Measurements from ENCODE around the gene DCP2.

DCP2 gene

DNA sequence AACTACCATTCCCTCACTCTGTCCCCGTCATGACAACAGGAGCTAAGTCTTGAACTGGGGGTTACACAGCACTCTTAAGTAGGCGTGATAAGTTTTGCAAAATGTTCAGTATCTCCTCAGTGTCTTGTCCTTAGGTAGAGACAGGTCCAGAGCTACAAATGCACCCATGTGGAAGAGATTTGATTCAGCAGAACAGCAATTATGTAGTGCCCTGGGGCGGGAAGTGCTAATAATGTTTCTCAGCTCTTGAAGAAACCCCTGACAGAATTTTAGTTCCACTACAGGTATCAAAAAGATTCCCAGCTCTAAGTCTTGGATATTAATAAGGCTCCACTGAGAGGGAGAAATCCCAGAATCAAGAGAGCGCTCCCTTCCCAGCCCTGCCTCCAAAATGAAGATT, 49.6 kb downstream of the DCP2 start:
- H3F3A ChIP-seq (ENCODE audit: insufficient read depth, low read length), result no peaks in the 10 kb centered on the region
- H3K27me3 ChIP-seq (ENCODE audit: insufficient read depth, low read length), result no peaks in the 10 kb centered on the region
- no peaks in the 10 kb centered on the region for H4K20me1 ChIP-seq (ENCODE audit: insufficient read depth, low read length)
- TF ChIP-seq, protein P1, sequence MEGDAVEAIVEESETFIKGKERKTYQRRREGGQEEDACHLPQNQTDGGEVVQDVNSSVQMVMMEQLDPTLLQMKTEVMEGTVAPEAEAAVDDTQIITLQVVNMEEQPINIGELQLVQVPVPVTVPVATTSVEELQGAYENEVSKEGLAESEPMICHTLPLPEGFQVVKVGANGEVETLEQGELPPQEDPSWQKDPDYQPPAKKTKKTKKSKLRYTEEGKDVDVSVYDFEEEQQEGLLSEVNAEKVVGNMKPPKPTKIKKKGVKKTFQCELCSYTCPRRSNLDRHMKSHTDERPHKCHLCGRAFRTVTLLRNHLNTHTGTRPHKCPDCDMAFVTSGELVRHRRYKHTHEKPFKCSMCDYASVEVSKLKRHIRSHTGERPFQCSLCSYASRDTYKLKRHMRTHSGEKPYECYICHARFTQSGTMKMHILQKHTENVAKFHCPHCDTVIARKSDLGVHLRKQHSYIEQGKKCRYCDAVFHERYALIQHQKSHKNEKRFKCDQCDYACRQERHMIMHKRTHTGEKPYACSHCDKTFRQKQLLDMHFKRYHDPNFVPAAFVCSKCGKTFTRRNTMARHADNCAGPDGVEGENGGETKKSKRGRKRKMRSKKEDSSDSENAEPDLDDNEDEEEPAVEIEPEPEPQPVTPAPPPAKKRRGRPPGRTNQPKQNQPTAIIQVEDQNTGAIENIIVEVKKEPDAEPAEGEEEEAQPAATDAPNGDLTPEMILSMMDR (IDR thresholded peaks at IDR 0.05; ENCODE audit: low read length), result no peak
- no peak for TF ChIP-seq EZH2 (IDR thresholded peaks at IDR 0.05; ENCODE audit: borderline replicate concordance, low read length)
- H3K36me3 ChIP-seq (ENCODE audit: insufficient read depth, low read length), result peaks cover 20% of the 10 kb centered on the region
- H3K27ac ChIP-seq (ENCODE audit: low read depth, low read length, poor library complexity, severe bottlenecking), result no peak overlapping the region
- no peak overlapping the region for H3K4me2 ChIP-seq (ENCODE audit: low read length)
- no peak overlapping the region for H3K9ac ChIP-seq (ENCODE audit: low read length)
- no peaks in the 10 kb centered on the region for H3K79me2 ChIP-seq (ENCODE audit: insufficient read depth, low read length)
- H3K9me3 ChIP-seq (ENCODE audit: low read length), result no peaks in the 10 kb centered on the region
- H3K4me1 ChIP-seq (ENCODE audit: insufficient read depth, low read length, severe bottlenecking), result peaks cover 17% of the 10 kb centered on the region
- H3K4me3 ChIP-seq (ENCODE audit: low read depth, low read length, poor library complexity, severe bottlenecking), result no peak overlapping the region
- no peak overlapping the region for H2AFZ ChIP-seq (ENCODE audit: low read length)
- H3K9me2 ChIP-seq (ENCODE audit: low read depth, low read length), result no peaks in the 10 kb centered on the region

GRCh38 chr5:113027015-113027414, 50.4 kb downstream of the DCP2 start:
- H3K4me1 ChIP-seq (ENCODE audit: insufficient read depth, low read length, severe bottlenecking), result peaks cover 9% of the 10 kb centered on the region
- H4K20me1 ChIP-seq (ENCODE audit: insufficient read depth, low read length), result no peaks in the 10 kb centered on the region
- peaks cover 15% of the 10 kb centered on the region for H3K36me3 ChIP-seq (ENCODE audit: insufficient read depth, low read length)
- H3K79me2 ChIP-seq (ENCODE audit: insufficient read depth, low read length), result no peaks in the 10 kb centered on the region
- H3F3A ChIP-seq (ENCODE audit: insufficient read depth, low read length), result no peaks in the 10 kb centered on the region
- no peaks in the 10 kb centered on the region for H3K27me3 ChIP-seq (ENCODE audit: insufficient read depth, low read length)
- H3K4me2 ChIP-seq (ENCODE audit: low read length), result no peak overlapping the region
- H3K9me2 ChIP-seq (ENCODE audit: low read depth, low read length), result no peaks in the 10 kb centered on the region
- H3K27ac ChIP-seq (ENCODE audit: low read depth, low read length, poor library complexity, severe bottlenecking), result no peak overlapping the region
- TF ChIP-seq, protein P1 (IDR thresholded peaks at IDR 0.05; ENCODE audit: low read length), result no peak
- TF ChIP-seq EZH2 (IDR thresholded peaks at IDR 0.05; ENCODE audit: borderline replicate concordance, low read length), result no peak
- H3K9ac ChIP-seq (ENCODE audit: low read length), result no peak overlapping the region
- no peak overlapping the region for H2AFZ ChIP-seq (ENCODE audit: low read length)
- H3K9me3 ChIP-seq (ENCODE audit: low read length), result no peaks in the 10 kb centered on the region
- H3K4me3 ChIP-seq (ENCODE audit: low read depth, low read length, poor library complexity, severe bottlenecking), result no peak overlapping the region

GRCh38 chr5:113027431-113027830, 50.8 kb downstream of the DCP2 start:
- H2AFZ ChIP-seq (ENCODE audit: low read length), result no peak overlapping the region
- no peak overlapping the region for H3K9ac ChIP-seq (ENCODE audit: low read length)
- no peaks in the 10 kb centered on the region for H3K9me3 ChIP-seq (ENCODE audit: low read length)
- no peaks in the 10 kb centered on the region for H3K79me2 ChIP-seq (ENCODE audit: insufficient read depth, low read length)
- peaks cover 11% of the 10 kb centered on the region for H3K36me3 ChIP-seq (ENCODE audit: insufficient read depth, low read length)
- no peak overlapping the region for H3K4me2 ChIP-seq (ENCODE audit: low read length)
- H3K4me3 ChIP-seq (ENCODE audit: low read depth, low read length, poor library complexity, severe bottlenecking), result no peak overlapping the region
- no peaks in the 10 kb centered on the region for H3K9me2 ChIP-seq (ENCODE audit: low read depth, low read length)
- no peaks in the 10 kb centered on the region for H4K20me1 ChIP-seq (ENCODE audit: insufficient read depth, low read length)
- no peak overlapping the region for H3K27ac ChIP-seq (ENCODE audit: low read depth, low read length, poor library complexity, severe bottlenecking)
- peaks cover 5% of the 10 kb centered on the region for H3K4me1 ChIP-seq (ENCODE audit: insufficient read depth, low read length, severe bottlenecking)
- no peaks in the 10 kb centered on the region for H3K27me3 ChIP-seq (ENCODE audit: insufficient read depth, low read length)
- TF ChIP-seq EZH2 (IDR thresholded peaks at IDR 0.05; ENCODE audit: borderline replicate concordance, low read length), result no peak
- TF ChIP-seq, protein P1 (IDR thresholded peaks at IDR 0.05; ENCODE audit: low read length), result no peak
- no peaks in the 10 kb centered on the region for H3F3A ChIP-seq (ENCODE audit: insufficient read depth, low read length)

All from OCI-LY1 (cell line).